ENCODE measurements around the gene DNAJB1.
"Not testable (repeated sequence)": the region's sequence is repeated elsewhere in the genome, so short reads cannot be mapped to it uniquely, and the experiment has no call there.

DNAJB1 gene

DNA sequence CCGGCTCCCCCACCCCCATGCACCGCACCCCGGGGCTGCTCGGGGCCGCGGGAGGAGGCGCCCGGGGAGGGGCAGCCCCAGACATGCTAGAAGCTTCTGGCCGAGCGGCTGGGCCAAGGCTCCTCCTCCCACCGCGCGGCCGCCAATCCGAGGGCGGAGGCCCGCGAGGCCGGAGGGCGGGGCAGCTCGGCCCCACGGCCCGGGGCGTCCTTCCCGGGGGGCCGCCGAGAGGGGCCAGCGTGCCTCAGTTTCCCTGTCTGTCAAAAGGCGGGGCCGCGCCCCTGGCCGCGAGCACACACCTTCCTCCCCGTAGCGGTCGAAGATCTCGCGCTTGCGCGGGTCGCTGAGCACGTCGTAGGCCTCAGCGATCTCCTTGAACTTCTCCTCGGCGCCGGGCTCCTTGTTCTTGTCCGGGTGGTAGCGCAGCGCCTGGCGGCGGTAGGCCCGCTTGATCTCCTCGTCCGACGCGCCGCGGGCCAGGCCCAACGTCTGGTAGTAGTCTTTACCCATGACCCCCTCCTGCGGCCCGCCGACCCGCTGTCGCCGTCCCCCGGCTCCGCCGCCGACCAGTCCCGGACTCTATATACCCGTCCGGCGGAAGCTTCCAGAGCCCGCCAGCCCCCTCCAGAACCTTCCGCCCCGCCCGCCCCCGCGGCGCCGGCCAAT is at the start of gene DNAJB1:
Gene DNAJB1 (minus strand): TSS at position 558 of the 666 bp plus-strand sequence. CDS start 48 bp downstream, at position 510.
- peak; percentile 77 to 80 for DNase-seq

GRCh38 chr19:14567079-14567478 is 48.9 kb upstream of the DNAJB1 start:
- no peak for DNase-seq

DNA sequence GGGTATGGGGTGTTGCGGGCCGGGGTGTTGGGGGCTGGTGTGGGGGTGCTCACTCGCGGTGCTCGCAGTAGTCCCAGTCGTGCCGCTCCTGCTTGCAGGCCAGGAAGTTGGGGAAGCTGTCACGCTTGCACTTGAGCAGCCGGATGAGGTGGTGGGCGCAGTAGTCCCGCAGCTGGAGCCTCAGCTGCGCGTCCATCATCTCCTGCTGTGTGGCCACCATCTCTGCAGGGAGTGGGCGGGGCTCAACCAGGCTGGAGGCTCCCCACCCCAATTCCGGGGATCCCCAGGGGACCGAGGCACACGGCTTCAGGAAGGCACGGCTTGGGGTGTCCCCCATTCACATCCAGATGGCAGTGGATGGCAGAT is 48.5 kb upstream of the DNAJB1 start:
- no peak for DNase-seq

DNA sequence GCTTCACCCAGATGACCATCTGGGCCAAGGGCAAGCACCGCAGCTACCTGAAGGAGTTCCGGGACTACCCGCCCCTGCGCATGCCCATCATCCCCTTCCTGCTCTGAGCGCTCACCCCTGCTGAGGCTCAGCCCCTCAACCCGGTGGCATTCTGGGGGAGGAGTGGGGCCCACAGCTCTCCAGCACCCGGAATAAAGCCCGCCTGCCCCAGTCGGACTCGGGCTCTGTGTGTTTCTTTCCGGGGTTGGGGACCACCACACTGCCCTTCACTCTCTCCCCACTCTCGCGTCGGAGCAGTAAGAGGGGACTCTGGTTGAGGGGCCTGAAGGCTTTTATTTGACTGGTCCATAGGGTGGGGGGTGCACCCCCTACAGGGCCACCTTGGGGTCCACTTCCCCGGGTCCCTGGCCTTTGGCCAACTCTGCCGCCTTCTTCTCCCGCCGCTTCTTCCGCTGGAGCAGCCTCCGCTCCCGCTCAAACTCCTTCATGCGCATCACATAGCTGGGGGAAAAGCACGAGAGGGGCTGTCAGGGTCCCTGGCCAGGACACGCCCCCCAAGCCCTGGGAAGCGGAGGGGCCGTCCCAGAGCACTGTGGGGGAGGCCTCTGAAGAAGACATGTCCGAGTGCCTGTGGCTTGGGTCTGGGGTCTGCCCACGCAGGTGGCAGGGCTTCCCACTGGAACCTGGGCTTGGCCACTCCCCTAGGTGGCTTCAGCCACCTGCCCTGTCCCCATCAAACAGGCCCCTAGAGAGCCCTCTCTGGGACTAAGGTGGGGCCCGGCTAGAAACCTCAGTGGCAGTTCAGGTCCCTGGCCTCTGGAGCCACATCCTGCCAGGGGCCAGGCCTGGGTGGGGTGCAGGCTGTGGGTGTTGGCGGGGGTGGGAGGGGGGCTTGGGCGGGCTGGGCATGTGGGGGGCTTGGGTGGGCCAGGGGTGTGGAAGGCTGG is 47.8 kb upstream of the DNAJB1 start:
- DNase-seq: no peak

- no peak for DNase-seq
These were observed 47.1 kb upstream of the DNAJB1 start for GRCh38 chr19:14565298-14565679.

- not testable (repeated sequence) for DNase-seq
These were observed 46.6 kb upstream of the DNAJB1 start for GRCh38 chr19:14564652-14565297.

DNA sequence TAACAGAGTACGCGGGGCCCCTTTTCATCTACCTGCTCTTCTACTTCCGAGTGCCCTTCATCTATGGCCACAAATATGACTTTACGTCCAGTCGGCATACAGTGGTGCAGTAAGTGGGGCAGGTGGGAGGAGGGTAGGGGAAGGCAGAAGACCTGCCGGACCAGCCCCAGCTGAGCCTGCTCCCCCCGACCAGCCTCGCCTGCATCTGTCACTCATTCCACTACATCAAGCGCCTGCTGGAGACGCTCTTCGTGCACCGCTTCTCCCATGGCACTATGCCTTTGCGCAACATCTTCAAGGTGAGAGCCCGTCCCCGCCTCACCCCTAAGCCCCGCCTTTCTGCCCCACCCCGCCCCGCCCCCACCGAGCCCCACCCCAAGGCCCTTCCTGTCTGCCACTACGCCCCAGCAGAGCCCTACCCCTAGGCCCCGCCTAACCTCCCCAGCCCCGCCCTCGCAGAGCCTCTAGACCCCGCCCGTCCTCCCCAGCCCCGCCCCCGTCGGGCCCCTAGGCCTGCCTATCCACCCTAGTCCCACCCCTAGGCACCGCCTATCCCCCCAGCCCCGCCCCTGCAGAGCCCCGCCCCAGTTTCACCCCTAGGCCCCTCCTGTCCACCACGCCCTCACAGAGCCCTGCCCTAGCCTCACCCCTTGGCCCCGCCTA is 45.9 kb upstream of the DNAJB1 start:
- peak in 1 of 2 donors; percentile 11 for DNase-seq

GRCh38 chr19:14563590-14563926 is 45.4 kb upstream of the DNAJB1 start:
- no peak for DNase-seq

- no peak for DNase-seq
These were observed 44.7 kb upstream of the DNAJB1 start for GRCh38 chr19:14562660-14563589.

GRCh38 chr19:14561847-14562351 is 43.7 kb upstream of the DNAJB1 start:
- DNase-seq: no peak

DNA sequence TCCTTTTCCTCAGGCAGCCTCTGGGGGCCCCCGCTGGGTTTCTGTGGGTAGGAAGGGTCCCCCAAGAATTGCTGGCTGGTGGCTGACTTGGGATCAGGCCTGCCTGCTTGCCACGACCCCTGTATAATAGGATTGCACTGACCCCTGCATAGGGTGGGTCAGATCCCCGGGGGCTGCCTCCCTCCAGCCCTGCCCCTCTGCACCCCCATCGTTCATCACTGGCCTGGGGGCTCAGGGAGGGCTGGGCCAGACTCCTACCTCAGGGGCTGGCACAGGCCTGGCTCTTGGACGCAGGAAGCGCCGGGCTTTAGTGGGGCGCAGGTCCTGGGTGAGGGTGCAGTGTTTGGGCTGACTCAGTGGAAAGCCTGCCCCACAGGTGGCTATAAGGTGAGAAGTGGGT is 43.1 kb upstream of the DNAJB1 start:
- no peak for DNase-seq

DNA sequence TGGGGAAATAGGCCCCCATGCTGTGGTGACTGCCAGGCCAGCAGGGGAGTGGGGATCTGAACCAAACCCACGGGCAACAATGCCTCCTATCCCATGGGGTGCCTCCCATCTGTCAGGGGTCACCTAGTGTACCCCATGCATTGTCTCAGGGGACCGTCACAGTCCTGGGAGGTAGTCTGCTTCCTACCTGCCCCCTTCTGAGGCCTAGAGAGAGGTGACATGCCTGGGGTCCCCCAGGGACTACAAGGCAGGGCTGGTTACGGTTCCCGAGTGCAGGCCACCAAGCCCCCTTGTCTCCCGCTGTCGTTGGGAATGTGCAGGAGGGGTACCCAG is 42.5 kb upstream of the DNAJB1 start:
- no peak for DNase-seq

DNA sequence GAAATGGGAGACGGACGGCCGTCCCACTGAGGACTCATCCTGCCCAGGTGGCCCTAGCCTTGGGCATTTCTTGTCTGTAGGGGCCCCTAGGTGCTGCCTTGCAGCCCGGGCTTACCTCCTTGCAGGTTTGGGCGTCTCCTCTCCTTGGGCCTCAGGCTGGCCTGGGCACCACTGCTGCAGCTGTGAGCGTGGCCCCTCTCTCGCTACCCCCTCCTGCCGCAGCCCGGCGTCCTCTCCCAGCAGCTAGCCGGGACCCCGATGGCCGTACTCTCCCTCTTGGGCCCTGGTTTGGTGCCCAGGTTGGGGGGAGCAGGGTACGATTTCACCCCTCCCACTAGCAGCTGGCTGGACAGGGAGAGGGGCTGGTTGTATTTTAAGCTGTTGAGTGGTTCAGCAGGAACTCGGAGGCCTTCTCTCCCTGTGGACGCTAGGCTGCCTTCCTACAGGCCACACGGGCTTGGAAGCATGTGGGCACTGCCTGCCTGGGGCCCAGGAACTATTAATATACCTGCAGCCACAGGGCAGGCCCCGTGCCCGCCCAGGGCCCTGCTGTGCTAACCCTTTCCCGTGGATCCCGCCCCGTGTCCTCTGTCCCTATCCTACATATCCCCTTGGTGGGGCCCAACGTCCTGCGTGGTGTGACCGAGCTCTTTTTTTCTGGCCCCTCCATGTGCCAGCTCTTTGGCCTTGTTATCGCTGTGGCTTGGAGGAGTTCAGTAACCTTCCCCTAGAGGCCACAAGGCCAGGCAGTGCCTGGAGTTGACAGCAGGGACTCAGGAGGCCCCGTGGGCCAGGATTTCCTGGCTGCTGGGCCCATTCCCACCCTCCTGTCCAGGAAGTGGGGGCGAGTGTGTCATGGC is 41.9 kb upstream of the DNAJB1 start:
- no peak for DNase-seq

DNA sequence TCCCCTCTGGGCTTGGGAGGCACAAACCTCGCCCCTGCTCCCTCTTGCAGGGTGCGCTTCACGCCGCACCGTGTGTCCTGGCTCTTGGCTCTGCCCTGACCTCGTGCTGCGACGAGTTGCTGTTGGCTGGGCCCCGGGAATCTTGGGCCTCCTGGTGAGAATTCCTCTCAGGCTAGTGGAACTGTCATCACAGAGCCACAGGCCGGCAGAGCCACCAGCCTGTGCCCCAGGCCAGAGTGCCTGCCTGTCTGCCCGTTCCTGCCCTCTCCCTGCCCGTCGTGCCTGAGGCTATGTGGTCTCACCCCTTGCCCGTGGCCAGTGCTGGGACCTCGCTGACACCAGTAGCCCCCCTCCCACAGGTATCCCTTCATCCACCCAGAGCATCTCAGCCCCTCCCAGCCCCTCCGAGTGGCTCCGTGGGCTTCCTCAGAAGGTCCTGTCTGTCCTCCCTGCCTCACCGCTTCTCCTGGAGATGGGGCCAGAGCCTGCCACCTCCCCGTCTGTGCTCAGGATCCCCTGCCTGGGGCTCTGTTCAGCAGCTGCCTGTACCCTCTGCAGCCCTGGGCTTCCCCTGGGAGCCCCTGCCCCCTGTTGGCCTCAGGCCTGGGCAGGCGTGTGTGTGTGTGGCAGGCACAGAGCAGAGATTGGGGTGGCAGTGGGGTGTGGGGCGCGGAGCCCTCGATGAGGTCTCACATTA is 40.3 kb upstream of the DNAJB1 start:
- DNase-seq: no peak

DNA sequence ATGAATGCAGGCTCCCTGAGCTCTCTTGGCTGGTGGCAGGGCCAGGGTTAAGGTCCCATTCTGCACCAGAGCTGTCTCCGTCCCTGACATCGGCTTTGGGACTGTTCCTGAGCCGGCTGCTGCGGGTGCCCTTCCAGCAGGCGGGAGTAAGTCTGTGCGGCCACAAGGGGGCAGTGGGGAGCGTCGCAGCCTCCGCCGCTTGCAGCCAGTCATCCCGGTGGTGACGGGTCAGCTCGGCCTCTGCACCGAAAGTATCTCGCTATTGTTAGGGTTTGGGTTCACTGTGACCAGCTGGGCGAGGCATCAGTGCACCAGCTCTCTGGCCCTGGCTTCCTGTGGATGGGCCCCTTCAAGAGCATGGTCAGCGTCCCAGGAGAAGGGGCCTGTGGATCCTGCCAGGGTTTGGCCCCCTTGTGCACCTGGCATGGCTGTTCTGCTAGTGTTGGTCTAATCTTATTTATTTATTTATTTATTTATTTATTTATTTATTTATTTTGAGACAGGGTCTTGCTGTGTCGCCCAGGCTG is 38.5 kb upstream of the DNAJB1 start:
- peak; percentile 62 to 82 for DNase-seq

DNA sequence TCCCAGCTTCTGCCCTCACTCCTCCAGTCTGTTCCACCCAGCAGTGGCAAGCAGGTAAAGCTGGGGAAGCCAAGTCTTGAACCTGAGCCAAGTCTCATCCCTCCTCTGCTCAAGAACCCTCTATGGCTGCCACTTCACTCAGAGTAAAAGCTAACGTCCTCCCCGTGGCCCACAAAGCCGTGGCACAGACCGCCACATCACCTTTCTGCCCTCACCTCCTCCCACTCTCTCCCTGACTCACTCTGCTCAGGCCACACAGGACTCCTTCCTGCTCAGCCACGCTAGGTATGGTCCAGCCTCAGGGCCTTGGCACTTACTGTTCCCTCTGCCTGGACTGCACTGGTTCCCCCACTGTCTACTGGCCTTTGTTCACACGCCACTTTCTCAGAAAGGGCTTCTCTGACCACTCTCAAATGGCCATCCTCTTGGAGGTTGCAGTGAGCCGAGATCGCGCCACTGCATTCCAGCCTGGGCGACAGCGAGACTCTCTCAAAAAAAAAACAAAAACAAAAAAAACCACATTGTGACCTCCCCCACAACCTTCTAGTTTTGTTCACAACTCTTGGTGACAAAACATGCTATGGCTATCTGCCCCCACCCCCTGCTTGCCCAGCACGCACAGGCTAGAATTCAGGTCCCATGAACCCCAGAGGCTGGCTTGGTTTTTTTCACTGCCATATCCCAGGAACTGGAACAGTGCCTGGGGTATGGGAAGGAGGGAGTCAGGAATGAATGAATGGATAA is 37.9 kb upstream of the DNAJB1 start:
- no peak for DNase-seq

DNA sequence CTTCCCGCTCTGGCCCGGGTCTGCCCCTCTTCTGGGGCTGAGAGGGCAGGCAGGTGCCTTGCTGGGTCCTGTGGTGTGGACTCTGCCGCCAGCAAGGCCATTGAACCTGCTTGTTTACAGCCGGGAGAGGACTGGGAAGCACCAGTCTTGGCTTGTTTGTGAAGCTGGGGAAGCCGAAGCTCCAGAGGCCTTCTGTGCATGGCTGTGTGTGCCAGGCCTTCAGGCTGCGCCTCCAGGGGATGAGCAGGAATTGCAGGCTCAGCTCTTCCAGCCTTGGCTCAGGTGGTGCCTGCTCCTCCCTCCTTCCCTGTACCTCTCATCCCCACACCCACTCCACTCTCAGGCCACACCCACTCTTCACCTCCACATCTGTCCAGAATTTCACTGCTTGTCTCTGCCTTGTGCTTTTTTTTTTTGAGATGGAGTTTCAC is 36.2 kb upstream of the DNAJB1 start:
- DNase-seq: no peak

DNA sequence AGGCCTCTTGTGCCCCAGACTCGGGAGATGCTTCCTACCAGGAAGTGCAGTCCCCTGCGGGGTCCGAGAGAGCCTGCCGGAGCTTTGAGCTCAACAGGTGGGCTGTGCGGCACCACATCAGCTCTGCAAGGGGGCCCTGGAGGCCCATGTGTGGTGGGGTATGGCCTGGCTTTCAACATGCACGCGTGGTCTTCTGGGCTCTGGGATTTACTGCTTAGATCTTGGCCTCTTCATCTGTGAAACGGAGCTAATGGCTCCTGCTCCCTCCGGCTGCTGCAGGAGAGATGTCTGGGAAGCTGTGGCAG is 35.7 kb upstream of the DNAJB1 start:
- DNase-seq: no peak
